H7 (cell line): ENCODE results near the gene PTP4A2. TPM values are rescaled to one million over a fixed set of nuclear protein-coding genes. Genes with fewer than 3 reads are reported as not detected.

Experiments
- DNase-seq: peaks from one replicate; pipeline ENCODE4 v3.0.0; 2012
- H3K27me3 ChIP-seq: 2 replicates; pipeline ENCODE4 v1.6.0; 2011; ENCODE audit warnings: mild to moderate bottlenecking, low read length; ENCODE audit not compliant: control insufficient read depth, insufficient read depth
- H3K36me3 ChIP-seq: replicated peaks from 2 replicates; pipeline ENCODE4 v1.5.1; 2011; ENCODE audit warnings: low read length; ENCODE audit not compliant: control insufficient read depth, insufficient read depth
- H3K4me3 ChIP-seq: 2 replicates; pipeline ENCODE4 v1.5.1; 2011; ENCODE audit warnings: low read depth, mild to moderate bottlenecking, control low read depth, low read length, moderate library complexity; ENCODE audit not compliant: insufficient read depth
- total RNA-seq: library from RNA; depleted of rRNA; stranded (reverse); fragments of >200 nt; shearing (Covaris generic); gene quantifications from 2 replicates; pipeline ENCODE4 v1.2.3, GENCODE V29; 2014

Gene PTP4A2
- total RNA-seq, 1 experiment from 2014 or later: 444 TPM

DNA sequence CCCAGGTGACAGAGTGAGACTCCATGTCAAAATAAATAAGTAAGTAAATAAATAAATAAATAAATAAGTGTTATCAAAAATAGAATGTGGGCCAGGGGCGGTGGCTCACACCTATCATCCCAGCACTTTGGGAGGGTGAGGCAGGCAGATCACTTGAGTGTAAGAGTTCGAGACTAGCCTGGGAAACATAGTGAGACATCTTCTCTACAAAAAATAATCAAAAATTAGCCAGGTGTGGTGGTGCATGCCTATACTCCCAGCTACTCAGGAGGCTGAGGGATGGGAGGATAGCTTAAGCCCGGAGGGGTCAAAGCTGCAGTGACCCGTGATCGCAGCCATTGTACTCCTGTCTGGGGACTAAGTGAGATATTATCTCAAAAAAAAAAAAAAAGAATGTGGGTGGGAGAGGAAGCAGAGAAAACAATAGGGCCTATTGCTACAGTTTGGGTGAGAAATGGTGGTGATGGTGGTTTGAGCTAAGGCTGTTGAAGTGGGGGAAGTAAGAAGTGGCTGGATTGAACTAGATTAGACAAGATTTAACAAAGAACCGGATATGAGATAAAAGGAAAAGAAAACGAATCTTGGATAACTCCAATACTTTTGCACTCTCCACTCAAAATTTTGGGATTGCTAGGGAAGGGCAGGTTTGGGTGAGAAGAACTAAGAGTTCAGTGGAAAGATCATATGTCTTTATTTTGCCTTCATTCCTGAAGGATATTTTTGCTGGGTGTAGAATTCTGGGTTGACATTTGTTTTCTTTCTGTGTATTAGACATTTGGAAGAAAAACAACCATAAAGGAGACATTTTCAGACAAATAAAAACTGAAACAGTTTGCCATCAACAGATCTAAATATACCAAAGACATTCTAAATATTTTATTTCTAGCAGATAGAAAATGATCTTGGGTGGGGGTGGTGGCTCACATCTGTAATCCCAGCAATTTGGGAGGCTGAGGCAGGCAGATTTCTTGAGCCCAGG lies 65.2 kb downstream of the PTP4A2 start:
- no peaks in the 10 kb centered on the region for H3K36me3 ChIP-seq
- DNase-seq: no peak
- H3K4me3 ChIP-seq: no peak overlapping the region
- no peaks in the 10 kb centered on the region for H3K27me3 ChIP-seq

DNA sequence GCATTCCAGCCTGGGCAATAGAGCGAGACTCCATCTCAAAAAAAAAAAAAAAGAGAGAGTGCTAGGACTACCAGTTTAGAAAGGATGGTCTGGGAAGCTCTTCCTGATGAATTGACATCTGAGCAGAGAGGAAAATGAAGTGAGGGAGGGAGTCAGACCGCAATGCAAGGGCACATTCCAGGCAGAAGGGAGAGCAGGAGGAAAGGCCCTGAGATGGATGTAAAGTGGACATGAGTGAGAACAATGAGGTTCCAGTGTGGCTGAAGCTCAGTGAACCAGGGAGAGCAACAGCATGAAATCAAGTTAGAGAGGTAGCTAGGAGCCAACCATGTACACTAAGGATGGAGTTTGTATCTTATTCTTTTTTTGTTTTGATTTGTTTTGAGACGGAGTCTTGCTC lies 66.5 kb downstream of the PTP4A2 start:
- Histone ChIP-seq H3K4me3 (no peak overlapping the region), H3K27me3 (no peaks in the 10 kb centered on the region), H3K36me3 (no peaks in the 10 kb centered on the region)
- DNase-seq: no peak

DNA sequence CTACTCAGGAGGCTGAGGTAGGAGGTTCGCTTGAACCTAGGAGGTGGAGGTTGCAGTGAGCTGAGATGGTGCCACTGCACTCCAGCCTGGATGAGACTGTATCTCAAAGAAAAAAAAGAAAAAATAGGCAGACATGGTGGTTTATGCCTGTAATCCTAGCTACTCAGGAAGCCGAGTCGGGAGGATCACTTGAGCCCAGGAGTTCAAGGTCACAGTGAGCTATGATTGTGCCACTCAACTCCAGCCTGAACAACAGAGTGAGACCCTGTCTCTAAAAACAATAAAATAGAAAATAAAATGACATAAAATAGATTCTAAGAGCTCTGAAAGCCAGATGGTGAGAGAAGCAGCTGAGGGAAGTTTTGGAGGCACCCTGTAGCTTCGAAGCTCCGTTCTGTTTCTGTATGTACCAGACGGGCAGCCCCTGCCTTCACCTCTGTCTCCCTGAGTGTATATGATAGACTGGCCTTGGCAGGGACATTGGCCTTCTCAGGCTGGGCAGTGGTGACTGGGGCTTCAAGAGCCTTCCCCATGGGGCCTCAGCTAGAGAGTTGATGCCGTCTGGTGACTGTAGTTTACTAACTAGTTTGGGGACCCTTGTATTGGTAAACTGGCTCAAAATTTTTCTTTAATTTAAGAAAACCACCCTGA lies 68.0 kb downstream of the PTP4A2 start:
- Histone ChIP-seq H3K27me3 (no peaks in the 10 kb centered on the region), H3K36me3 (no peaks in the 10 kb centered on the region), H3K4me3 (no peak overlapping the region)
- DNase-seq: no peak

DNA sequence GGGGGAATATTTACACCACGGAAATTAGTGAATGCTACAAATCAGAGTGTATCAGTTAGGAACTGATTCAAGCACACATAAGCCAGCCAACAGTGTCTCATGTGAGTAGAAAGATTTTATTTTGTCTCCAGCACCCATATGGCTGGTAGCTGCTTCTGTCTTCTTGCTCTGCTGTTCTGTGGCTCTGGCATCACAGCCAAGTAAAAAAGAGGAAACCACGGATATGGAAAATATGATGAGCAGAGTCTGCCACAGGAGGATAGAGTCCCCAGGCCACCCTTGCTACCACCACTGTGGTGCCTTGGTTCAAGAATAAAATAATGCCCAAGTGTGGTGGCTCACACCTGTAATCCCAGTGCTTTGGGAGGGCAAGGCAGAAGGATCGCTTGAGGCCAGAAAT lies 68.7 kb downstream of the PTP4A2 start:
- DNase-seq: no peak
- Histone ChIP-seq H3K36me3 (no peaks in the 10 kb centered on the region), H3K27me3 (no peaks in the 10 kb centered on the region), H3K4me3 (no peak overlapping the region)

DNA sequence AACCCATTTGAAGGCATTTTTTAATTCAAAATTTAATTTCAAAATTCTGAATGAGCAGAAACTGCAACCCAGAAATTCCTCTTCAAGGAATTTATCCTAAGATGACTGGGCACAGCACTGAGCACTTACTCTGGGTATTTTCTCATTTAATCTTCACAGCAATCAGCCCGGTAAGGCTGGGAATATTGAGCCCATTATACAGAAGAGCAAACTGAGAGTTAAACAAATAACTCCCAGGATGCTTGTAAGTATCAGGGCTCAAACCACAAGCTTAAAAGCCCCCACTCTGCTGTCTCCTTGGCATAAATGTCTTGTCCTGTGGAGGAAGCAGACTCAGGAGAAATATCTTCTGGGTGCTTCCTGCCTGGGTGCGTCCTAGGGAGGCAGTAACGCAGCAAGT lies 69.3 kb downstream of the PTP4A2 start:
- no peak for DNase-seq
- H3K27me3 ChIP-seq: no peaks in the 10 kb centered on the region
- no peaks in the 10 kb centered on the region for H3K36me3 ChIP-seq
- no peak overlapping the region for H3K4me3 ChIP-seq

DNA sequence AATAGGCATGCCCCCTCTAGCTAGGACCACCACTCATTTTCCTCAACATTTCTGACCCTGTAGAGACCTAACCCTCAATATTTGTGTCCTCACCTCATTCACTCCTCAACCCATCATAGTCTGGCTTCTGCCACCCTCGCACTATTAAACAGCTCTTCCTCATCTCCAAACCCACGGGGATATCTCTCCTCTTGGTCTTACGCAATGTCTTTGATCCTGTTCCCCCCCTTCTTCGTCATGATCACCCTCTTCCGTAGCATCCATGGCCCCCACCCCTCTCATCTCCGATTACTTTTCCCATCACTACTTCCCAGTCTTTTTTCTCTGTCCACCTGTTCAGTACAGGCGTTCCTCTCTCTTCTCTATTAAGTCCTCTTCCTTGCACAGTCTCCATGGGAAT lies 70.6 kb downstream of the PTP4A2 start:
- Histone ChIP-seq H3K36me3 (no peaks in the 10 kb centered on the region), H3K27me3 (no peaks in the 10 kb centered on the region), H3K4me3 (no peak overlapping the region)
- DNase-seq: no peak

DNA sequence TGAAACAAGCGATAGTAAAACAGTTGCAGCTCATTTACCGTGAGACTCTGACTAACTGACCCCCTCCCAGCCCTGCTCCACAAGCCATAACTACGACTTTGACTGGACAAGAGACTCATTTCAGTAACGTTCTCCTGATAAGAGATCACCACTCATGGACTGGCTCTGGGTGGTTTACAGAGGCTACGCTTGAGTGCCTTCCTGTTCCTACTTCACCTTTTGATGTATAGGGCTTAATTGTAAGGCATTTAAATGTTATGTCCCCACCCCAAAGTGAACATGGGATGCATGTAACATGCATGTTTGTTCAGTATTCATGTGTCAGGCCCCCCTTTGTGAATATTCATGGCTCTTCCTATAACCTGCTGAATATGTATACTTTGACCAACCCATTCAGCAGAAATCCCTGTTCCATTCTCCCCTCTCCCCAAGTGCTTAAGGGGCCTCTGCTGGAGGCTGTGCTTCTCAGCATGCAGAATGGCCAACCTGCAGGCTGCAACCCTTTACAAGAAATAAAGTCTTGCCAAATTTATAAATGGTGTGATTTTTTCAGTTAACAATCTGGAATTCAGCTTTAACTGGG lies 71.6 kb downstream of the PTP4A2 start:
- Histone ChIP-seq H3K27me3 (no peaks in the 10 kb centered on the region), H3K4me3 (no peak overlapping the region), H3K36me3 (no peaks in the 10 kb centered on the region)
- DNase-seq: no peak

DNA sequence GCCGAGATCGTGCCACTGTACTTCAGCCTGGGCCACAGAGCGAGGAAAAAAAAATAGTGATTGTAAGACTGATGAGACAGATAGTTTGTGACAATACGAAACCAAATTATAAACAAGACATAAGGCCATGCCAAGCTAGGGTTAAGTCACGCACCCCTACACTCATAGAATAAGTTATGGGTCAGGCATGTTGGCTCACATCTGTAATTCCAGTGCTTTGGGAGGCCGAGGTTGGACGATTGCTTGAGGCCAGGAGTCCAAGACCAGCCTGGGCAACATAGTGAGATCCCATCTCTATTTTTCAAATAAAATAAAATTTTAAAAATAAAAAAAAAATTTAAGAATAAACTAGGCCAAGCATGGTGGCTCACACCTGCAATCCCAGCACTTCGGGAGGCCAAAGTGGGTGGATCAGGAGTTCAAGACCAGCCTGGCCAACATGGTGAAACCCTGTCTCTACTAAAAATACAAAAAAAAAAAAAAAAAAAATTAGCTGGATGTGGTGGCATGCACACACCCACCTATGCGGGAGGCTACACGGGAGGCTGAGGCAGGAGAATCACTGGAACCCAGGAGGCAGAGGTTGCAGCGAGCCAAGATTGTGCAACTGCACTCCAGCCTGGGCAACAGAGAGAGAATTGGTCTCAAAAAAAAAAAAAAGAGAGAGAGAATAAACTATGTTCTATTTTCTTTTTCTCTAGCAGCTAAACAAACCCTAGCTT lies 72.3 kb downstream of the PTP4A2 start:
- no peaks in the 10 kb centered on the region for H3K27me3 ChIP-seq
- H3K4me3 ChIP-seq: no peak overlapping the region
- H3K36me3 ChIP-seq: no peaks in the 10 kb centered on the region
- no peak for DNase-seq

DNA sequence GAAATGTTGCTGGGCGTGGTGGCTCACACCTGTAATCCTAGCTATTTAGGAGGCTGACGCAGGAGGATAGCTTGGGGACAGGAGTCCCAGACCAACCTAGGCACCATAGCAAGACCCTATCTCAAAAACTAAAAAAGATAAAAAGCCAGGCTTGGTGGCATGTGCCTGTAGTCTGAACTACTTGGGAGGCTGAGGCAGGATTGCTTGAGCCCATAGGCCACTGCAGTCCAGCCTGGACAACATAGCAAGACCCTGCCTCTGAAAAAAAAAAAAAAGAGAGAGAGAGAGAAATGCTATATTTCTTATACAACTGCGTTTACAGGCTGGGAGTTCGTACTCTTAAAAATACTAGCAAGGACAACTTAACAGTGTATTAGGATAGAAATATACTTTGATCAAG lies 76.1 kb downstream of the PTP4A2 start:
- no peak for DNase-seq
- H3K27me3 ChIP-seq: no peaks in the 10 kb centered on the region

DNA sequence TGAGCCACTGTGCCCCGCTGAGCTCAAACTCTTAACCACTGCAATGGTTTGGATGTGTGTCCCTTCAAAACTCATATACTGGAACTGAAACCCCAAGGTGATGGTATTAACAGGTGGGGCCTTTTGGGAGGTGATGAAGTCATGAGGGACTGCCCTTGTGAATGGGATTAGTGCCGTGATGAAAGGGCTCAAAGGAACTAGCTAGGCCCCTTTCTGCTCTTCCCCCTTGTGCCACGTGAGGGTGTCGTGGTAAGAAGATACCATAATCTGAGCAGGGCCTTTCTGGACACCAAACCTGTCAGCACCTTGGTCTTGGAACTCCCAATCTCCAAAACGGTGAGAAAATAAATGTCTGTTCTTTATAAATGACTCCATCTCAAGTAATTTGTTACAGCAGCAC lies 76.8 kb downstream of the PTP4A2 start:
- H3K36me3 ChIP-seq: no peaks in the 10 kb centered on the region
- no peak for DNase-seq

More for the DNA sequence above, 76.1 kb downstream of the PTP4A2 start:
- H3K4me3 ChIP-seq: no peak overlapping the region
- H3K36me3 ChIP-seq: no peaks in the 10 kb centered on the region

DNA sequence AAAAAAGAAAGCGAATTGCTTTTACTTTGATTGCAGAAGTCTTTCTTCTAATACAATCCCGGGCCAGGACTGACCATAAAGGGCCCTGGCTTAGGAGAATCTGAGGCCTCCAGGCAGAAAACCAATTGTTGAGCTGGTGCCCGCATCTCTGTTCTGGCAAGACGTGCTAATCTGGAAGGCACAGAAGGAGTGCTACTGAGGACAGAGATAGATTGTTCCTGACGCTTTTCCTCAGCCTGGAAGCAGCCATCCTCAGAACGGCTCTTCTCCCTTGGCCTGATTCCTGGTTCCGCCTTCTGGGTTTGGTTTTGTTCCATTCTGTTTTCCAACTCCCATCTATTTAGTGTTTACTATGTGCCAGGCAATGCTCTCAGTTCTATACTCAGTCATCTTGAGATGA lies 77.6 kb downstream of the PTP4A2 start:
- no peak overlapping the region for H3K4me3 ChIP-seq
- no peak for DNase-seq
- H3K27me3 ChIP-seq: no peaks in the 10 kb centered on the region
- H3K36me3 ChIP-seq: no peaks in the 10 kb centered on the region

More for the DNA sequence above, 76.8 kb downstream of the PTP4A2 start:
- H3K4me3 ChIP-seq: no peak overlapping the region
- no peaks in the 10 kb centered on the region for H3K27me3 ChIP-seq

DNA sequence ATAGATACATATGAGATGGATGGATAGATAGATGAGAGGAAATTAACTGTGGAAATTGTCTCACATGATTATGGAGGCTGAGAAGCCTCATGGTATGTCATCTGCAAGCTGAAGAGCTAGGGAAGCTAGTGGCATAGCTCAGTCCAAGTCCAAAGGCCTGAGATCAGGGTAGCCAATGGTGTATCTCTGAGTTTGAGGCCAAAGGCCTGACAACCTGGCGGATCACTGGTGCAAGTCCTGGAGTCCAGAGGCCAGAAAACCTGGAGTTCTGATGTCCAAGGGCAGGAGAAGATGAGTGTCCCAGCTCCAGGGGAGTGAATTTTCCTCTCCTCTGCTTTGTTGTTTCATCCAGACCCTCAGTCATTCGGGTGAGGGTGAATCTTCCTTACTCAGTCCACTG lies 78.4 kb downstream of the PTP4A2 start:
- no peak for DNase-seq
- Histone ChIP-seq H3K4me3 (no peak overlapping the region), H3K27me3 (no peaks in the 10 kb centered on the region), H3K36me3 (no peaks in the 10 kb centered on the region)

DNA sequence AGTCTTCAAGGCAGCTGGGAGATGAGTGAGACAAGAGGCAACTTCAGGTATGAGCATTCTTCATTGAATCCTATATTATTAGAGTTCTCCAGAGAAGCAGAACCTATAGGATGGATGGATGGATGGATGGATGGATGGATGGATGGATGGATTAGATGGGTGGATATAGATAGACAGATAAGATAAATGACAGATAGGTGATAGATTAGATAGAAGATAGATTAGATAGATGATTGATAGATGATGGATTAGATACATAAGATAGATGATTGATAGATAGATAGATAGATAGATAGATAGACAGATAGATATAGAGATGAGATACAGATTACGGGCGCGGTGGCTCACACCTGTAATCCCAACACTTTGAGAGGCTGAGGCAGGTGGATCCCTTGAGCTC lies 79.1 kb downstream of the PTP4A2 start:
- no peak for DNase-seq
- H3K4me3 ChIP-seq: no peak overlapping the region
- no peaks in the 10 kb centered on the region for H3K27me3 ChIP-seq
- no peaks in the 10 kb centered on the region for H3K36me3 ChIP-seq

DNA sequence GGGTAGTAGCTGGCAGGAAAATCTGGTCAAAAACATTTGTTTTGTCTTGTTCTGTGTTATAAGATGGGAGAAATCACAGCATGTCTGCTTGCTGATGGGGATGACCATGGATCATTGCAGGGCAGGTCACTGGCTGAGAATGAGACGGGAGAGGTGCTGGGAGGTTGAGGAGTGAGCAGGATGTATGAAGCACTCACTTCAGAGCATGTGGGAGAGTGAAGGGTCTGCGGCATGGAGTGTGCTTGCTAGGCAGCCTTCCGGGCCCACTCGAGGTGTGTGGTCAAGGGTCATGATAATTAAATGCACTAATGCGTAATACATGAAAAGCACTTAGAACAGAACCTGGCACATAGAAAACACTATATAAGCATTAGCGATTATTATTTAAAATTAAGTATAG lies 80.3 kb downstream of the PTP4A2 start:
- Histone ChIP-seq H3K36me3 (no peaks in the 10 kb centered on the region), H3K4me3 (no peak overlapping the region), H3K27me3 (no peaks in the 10 kb centered on the region)
- no peak for DNase-seq
